Endothelial cell of umbilical vein (primary cell): ENCODE results near the gene PEBP1. TPM values are rescaled to one million over a fixed set of nuclear protein-coding genes. Genes with fewer than 3 reads are reported as not detected.

Source experiments
- BruUV-seq: library from RNA; stranded (reverse); fragments of 400-500 nt; replicated peaks from 2 replicates; lab custom pipeline; 2021; lab: Mats Ljungman, UMichigan
- CTCF ChIA-PET: fragments of 300-600, 350-600 bp; sonication (Branson Sonifier 250); formaldehyde crosslinking; loops from one replicate; lab custom pipeline; 2021; ENCODE audit warnings: antibody characterized with exemption, inconsistent platforms; lab: Charles Lee
- POLR2A ChIA-PET: fragments of 300-600, 350-600 bp; sonication (Branson Sonifier 250); formaldehyde crosslinking; loops from one replicate; lab custom pipeline; 2021; ENCODE audit warnings: antibody characterized with exemption, inconsistent platforms; lab: Charles Lee
- DNase-seq: peaks from one replicate; pipeline ENCODE4 v3.0.0-alpha.2; 2011; ENCODE audit warnings: low read depth, low spot score
- FAIRE-seq: peaks from 2 replicates; lab custom pipeline; 2011; peaks lifted over from hg19 to GRCh38; lab: Jason Lieb, UNC
- H2AFZ ChIP-seq: 2 replicates; pipeline ENCODE4 v1.6.0; 2012; ENCODE audit warnings: low read depth, low read length, control low read depth, inconsistent platforms
- H3K27ac ChIP-seq: 2 replicates; pipeline ENCODE4 v1.5.1; 2011; ENCODE audit warnings: low read depth, mild to moderate bottlenecking, control low read depth, low read length, moderate library complexity; ENCODE audit not compliant: insufficient read depth
- H3K27me3 ChIP-seq, 2 experiments: 2 replicates each; pipeline versions ENCODE4 v1.6.0 to v1.6.1; 2011; ENCODE audit warnings: low read length in 2 of 2, mixed read lengths in 1 of 2; ENCODE audit not compliant: control insufficient read depth in 2 of 2, insufficient read depth in 2 of 2
- H3K36me3 ChIP-seq, 2 experiments: 2 replicates in 1 of 2; 3 replicates in 1 of 2; pipeline ENCODE4 v1.5.1; 2011; ENCODE audit warnings: low read length in 2 of 2, mild to moderate bottlenecking in 1 of 2, moderate library complexity in 1 of 2; ENCODE audit not compliant: control insufficient read depth in 2 of 2, insufficient read depth in 2 of 2; ENCODE audit errors: extremely low read depth in 1 of 2
- H3K4me1 ChIP-seq: 3 replicates; pipeline ENCODE4 v1.5.1; 2011; ENCODE audit warnings: mild to moderate bottlenecking, low read length; ENCODE audit not compliant: control insufficient read depth, insufficient read depth; ENCODE audit errors: extremely low read depth
- H3K4me2 ChIP-seq: 2 replicates; pipeline ENCODE4 v1.6.1; 2011; ENCODE audit warnings: low read length, control low read depth, mixed read lengths; ENCODE audit not compliant: insufficient read depth
- H3K4me3 ChIP-seq, 3 experiments: fragments of 200-600 bp in 1 of 3; sonication (generic), shearing (Covaris generic) in 1 of 3; replicated peaks in 1 of 3; 2 replicates each; pipeline ENCODE4 v1.5.1; 2011 to 2016; ENCODE audit warnings: control low read depth in 3 of 3, low read length in 3 of 3, mild to moderate bottlenecking in 2 of 3, inconsistent platforms in 1 of 3, low read depth in 1 of 3, moderate library complexity in 1 of 3; ENCODE audit not compliant: insufficient read depth in 1 of 3
- H3K79me2 ChIP-seq: 2 replicates; pipeline ENCODE4 v1.6.0; 2012; ENCODE audit warnings: low read length, inconsistent platforms; ENCODE audit not compliant: control insufficient read depth, insufficient read depth
- H3K9ac ChIP-seq: replicated peaks from 2 replicates; pipeline ENCODE3; 2011; ENCODE audit warnings: low read length, control low read depth; ENCODE audit not compliant: insufficient read depth; ENCODE audit errors: extremely low read depth
- H3K9me1 ChIP-seq: replicated peaks from 3 replicates; pipeline ENCODE4 v1.6.0; 2011; ENCODE audit warnings: mild to moderate bottlenecking, low read length; ENCODE audit not compliant: control insufficient read depth, insufficient read depth; ENCODE audit errors: extremely low read depth
- H3K9me3 ChIP-seq: replicated peaks from 2 replicates; pipeline ENCODE4 v1.5.1; 2012; ENCODE audit warnings: low read length, inconsistent platforms; ENCODE audit not compliant: control insufficient read depth, insufficient read depth
- H4K20me1 ChIP-seq: replicated peaks from 2 replicates; pipeline ENCODE3; 2011; ENCODE audit warnings: mild to moderate bottlenecking, low read length; ENCODE audit not compliant: control insufficient read depth, insufficient read depth; ENCODE audit errors: extremely low read depth
- CTCF ChIP-seq, 2 donors: IDR thresholded peaks; 1 replicate in 1 of 2; 2 replicates in 1 of 2; pipeline ENCODE4 v1.5.1; 2011; ENCODE audit warnings: low read length in 2 of 2, mild to moderate bottlenecking in 2 of 2, moderate library complexity in 2 of 2, control low read depth in 1 of 2, inconsistent platforms in 1 of 2, low read depth in 1 of 2; ENCODE audit not compliant: insufficient read depth in 1 of 2; ENCODE audit errors: extremely low read depth in 1 of 2
- EZH2 ChIP-seq: IDR thresholded peaks from 2 replicates; pipeline ENCODE4 v1.6.1; 2012; ENCODE audit warnings: borderline replicate concordance, low read depth, mild to moderate bottlenecking, moderate library complexity, low read length, inconsistent platforms; ENCODE audit not compliant: severe bottlenecking
- GATA2 ChIP-seq: IDR thresholded peaks from 2 replicates; pipeline ENCODE4 v1.7.0; 2011; ENCODE audit warnings: low read depth, mild to moderate bottlenecking, moderate library complexity, mixed read lengths, low read length; ENCODE audit not compliant: insufficient read length, insufficient read depth
- JUN ChIP-seq: IDR thresholded peaks from 2 replicates; pipeline ENCODE4 v1.6.1; 2011; ENCODE audit warnings: borderline replicate concordance, low read depth; ENCODE audit not compliant: insufficient read length, insufficient read depth
- MYC ChIP-seq: IDR thresholded peaks from one replicate; pipeline ENCODE4 v1.6.1; 2011; ENCODE audit warnings: mild to moderate bottlenecking, low read depth, low read length
- POLR2AphosphoS5 ChIP-seq: IDR thresholded peaks from 2 replicates; pipeline ENCODE4 v1.6.1; 2012; ENCODE audit warnings: low read depth, mild to moderate bottlenecking, control low read depth, low read length, moderate library complexity; ENCODE audit not compliant: insufficient read depth
- dilution Hi-C: fragments of 300-500 bp; cut with MboI; formaldehyde crosslinking; loops from one replicate; pipeline ENCODE4 v1.15.0; 2019; ENCODE audit warnings: low sequenced_read_pairs; ENCODE audit not compliant: extremely low pct_ligation_motif_present
- intact Hi-C: fragments of 100-400 bp; cut with micrococcal nuclease; formaldehyde crosslinking; loops from one replicate; pipeline ENCODE4 v1.10.0; 2022
- polyA plus RNA-seq, 4 experiments: library from polyadenylated mRNA; depleted of rRNA in 3 of 4; stranded (reverse) in 3 of 4; unstranded in 1 of 4; fragments of >200 nt; gene quantifications; 2 replicates each; pipeline versions ENCODE4 v1.2.1 to v1.2.3, GENCODE V29; 2011 to 2012; ENCODE audit warnings: missing spikeins in 1 of 4
- total RNA-seq: library from RNA; stranded (reverse); gene quantifications from 2 replicates; pipeline ENCODE4 v1.2.3, GENCODE V29; 2021
- TF ChIP-seq, protein P1 (sequence below): IDR thresholded peaks from 2 replicates; pipeline ENCODE4 v1.6.1; 2011; ENCODE audit not compliant: insufficient read depth, insufficient read length

The PEBP1 gene
- total and polyA plus RNA-seq, 2 donors (not counting 3 experiments of a cell fraction or from before 2014, with no cell fraction given): 185 to 261 TPM

- no peaks in the 10 kb centered on the region for H3K9me3 ChIP-seq
- H3K4me1 ChIP-seq: no peaks in the 10 kb centered on the region
- H4K20me1 ChIP-seq: no peaks in the 10 kb centered on the region
- TF ChIP-seq JUN: no peak
- TF ChIP-seq CTCF (IDR thresholded peaks at IDR 0.05; ENCODE audit: extremely low read depth in 1 of 2, insufficient read depth in 1 of 2, low read depth in 1 of 2, low read length in 2 of 2): peak; percentile 52 to 58
- no peaks in the 10 kb centered on the region for H3K27me3 ChIP-seq
- BruUV-seq: no TSS peak
- H3K9ac ChIP-seq: no peak overlapping the region
- H3K4me2 ChIP-seq: no peak overlapping the region
- H3K36me3 ChIP-seq: peaks cover 0 to 12% of the 10 kb centered on the region in 2 experiments
- ChIA-PET POLR2A (no interaction called here), CTCF (interaction anchor here (0.6 to 4.1 kb wide), 17 partner anchors 9 to 290 kb away, joined by 3 to 97 read pairs (median 4); partner anchors contain the start of genes PEBP1 and SUDS3)
- FAIRE-seq: peak; percentile 74
- H3K27ac ChIP-seq: no peak overlapping the region
- no peak overlapping the region for H2AFZ ChIP-seq
- intact Hi-C loops: loop anchor here (1.0 kb wide), 1 partner anchor 211 kb away; the partner anchor contains the start of gene SUDS3
- no peak overlapping the region for H3K4me3 ChIP-seq
- peak; percentile 53 for DNase-seq
- no peaks in the 10 kb centered on the region for H3K9me1 ChIP-seq
- dilution Hi-C loops: no loop called here
- H3K79me2 ChIP-seq: no peaks in the 10 kb centered on the region
Measured at GRCh38 chr12:118164798-118165486, 29.0 kb downstream of the PEBP1 start.

- ChIA-PET POLR2A (no interaction called here), CTCF (interaction anchor here (1.3 to 4.1 kb wide), 4 partner anchors 16 to 210 kb away, joined by 3 to 97 read pairs (median 18); partner anchors contain the start of gene SUDS3)
- dilution Hi-C loops: no loop called here
- Histone ChIP-seq H3K9ac (no peak overlapping the region), H3K9me3 (no peaks in the 10 kb centered on the region), H3K9me1 (no peaks in the 10 kb centered on the region), H3K79me2 (no peaks in the 10 kb centered on the region), H3K36me3 (peaks cover under 1 to 3% of the 10 kb centered on the region in 2 experiments), H3K4me2 (no peak overlapping the region), H3K27ac (no peak overlapping the region), H3K27me3 (no peaks in the 10 kb centered on the region), H3K4me3 (no peak overlapping the region), H3K4me1 (no peaks in the 10 kb centered on the region), H2AFZ (no peak overlapping the region), H4K20me1 (no peaks in the 10 kb centered on the region)
- FAIRE-seq (no peak), DNase-seq (no peak)
- BruUV-seq: no TSS peak
- TF ChIP-seq, protein P1, sequence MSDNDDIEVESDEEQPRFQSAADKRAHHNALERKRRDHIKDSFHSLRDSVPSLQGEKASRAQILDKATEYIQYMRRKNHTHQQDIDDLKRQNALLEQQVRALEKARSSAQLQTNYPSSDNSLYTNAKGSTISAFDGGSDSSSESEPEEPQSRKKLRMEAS: no peak
- TF ChIP-seq JUN (no peak), MYC (no peak), CTCF (IDR thresholded peaks at IDR 0.05; ENCODE audit: extremely low read depth in 1 of 2, insufficient read depth in 1 of 2, low read depth in 1 of 2, low read length in 2 of 2) (no peak), POLR2AphosphoS5 (no peak), GATA2 (no peak), EZH2 (no peak)
- intact Hi-C loops: no loop called here
Measured at GRCh38 chr12:118166946-118167345, 31.0 kb downstream of the PEBP1 start.
